Kidney (tissue), 14 donors: ENCODE data around the gene PIP5K1B. TPM values are rescaled to one million over a fixed set of nuclear protein-coding genes. Genes with fewer than 3 reads are reported as not detected.

Experiments used
- DNase-seq, 5 donors: peaks; one replicate each; pipeline ENCODE4 v3.0.0-alpha.2; 2013 to 2020
- FAIRE-seq: peaks from 2 replicates; lab custom pipeline; 2012; peaks lifted over from hg19 to GRCh38; lab: Jason Lieb, UNC
- H3K27ac ChIP-seq, 2 donors: one replicate each; pipeline ENCODE4 v1.7.0; 2013; ENCODE audit warnings: low read depth in 2 of 2, low read length in 2 of 2, inconsistent platforms in 1 of 2
- H3K27me3 ChIP-seq: one replicate; pipeline ENCODE4 v1.7.1; 2013; ENCODE audit warnings: low read length, inconsistent platforms; ENCODE audit not compliant: control insufficient read depth, insufficient read depth
- H3K36me3 ChIP-seq, 3 donors: one replicate each; pipeline versions ENCODE4 v1.7.0 to v1.7.1; 2013; ENCODE audit warnings: low read length in 3 of 3, control low read depth in 1 of 3, inconsistent platforms in 1 of 3; ENCODE audit not compliant: insufficient read depth in 3 of 3, control insufficient read depth in 2 of 3
- H3K4me1 ChIP-seq, 3 donors: one replicate each; pipeline versions ENCODE4 v1.7.0 to v1.7.1; 2013; ENCODE audit warnings: low read length in 3 of 3, inconsistent platforms in 1 of 3, low read depth in 1 of 3; ENCODE audit not compliant: control insufficient read depth in 2 of 3, insufficient read depth in 2 of 3
- H3K4me3 ChIP-seq, 3 donors: one replicate each; pipeline versions ENCODE4 v1.7.0 to v1.8.1; 2013; ENCODE audit warnings: low read length in 3 of 3, control low read depth in 1 of 3, inconsistent platforms in 1 of 3
- H3K9ac ChIP-seq, 3 donors: one replicate each; pipeline versions ENCODE4 v1.7.0 to v1.7.1; 2013; ENCODE audit warnings: low read length in 3 of 3, control low read depth in 1 of 3, inconsistent platforms in 1 of 3
- H3K9me3 ChIP-seq, 3 donors: one replicate each; pipeline versions ENCODE4 v1.7.0 to v1.7.1; 2013; ENCODE audit warnings: low read length in 3 of 3, control low read depth in 1 of 3, inconsistent platforms in 1 of 3; ENCODE audit not compliant: control insufficient read depth in 2 of 3, insufficient read depth in 1 of 3
- intact Hi-C: fragments of 100-400 bp; cut with DNase I; formaldehyde crosslinking; loops from one replicate; pipeline ENCODE4 v1.11.1; 2022
- polyA plus RNA-seq: library from polyadenylated mRNA; stranded (reverse); fragments of 350-450 nt; fragmentation: Illumina TruSeq; extraction: RNeasy Lipid Tissue Mini Kit (QIAGEN cat#74804); gene quantifications from one replicate; pipeline ENCODE4 v1.2.3, GENCODE V29; 2014; ENCODE audit warnings: low read depth, low replicate concordance; ENCODE audit not compliant: insufficient read depth
- total RNA-seq: library from RNA; stranded (reverse); fragmentation: NEBNext Ultra II Directional; extraction: Animal tissue kit (Norgen Biotek cat#: 25700); gene quantifications from one replicate; pipeline ENCODE4 v1.2.1, GENCODE V29; 2021
- TF ChIP-seq, protein P1 (sequence below): IDR thresholded peaks from 3 replicates; pipeline ENCODE4 v1.5.1; 2012; ENCODE audit warnings: mild to moderate bottlenecking, moderate library complexity, borderline replicate concordance; ENCODE audit not compliant: insufficient read depth; ENCODE audit errors: extremely low read depth
- donor health status: control.
- donor health status: control.
- donor health status: control.
- donor health status: control.
- donor health status: control.
- donor health status: DM: yes; HTN: yes; CAD: no.
- donor health status: Normal renal cell carcinoma (clear cell type).

The PIP5K1B gene
- total and polyA plus RNA-seq, 2 donors from 2014 or later = 9.4 to 10.1 TPM

DNA sequence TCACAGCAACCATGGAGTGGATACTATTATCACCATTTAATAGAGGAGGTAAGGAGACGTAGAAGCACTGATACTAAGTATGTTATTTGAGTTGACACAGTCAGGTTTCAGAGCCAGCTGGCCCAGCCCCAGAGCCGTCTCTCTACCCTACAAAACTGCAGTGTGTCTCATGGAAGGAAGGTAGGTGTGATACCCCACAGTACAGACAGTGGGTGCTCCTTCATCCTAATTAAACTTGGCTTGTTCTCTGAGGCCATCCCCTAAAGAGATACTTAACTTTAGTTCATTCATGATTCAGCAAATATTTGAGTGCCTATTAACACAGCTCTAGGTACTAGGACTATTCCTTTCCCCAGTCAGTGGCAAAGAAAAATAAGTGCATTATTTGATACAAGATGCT, 22.6 kb downstream of the PIP5K1B start:
- H3K9ac ChIP-seq = no peak overlapping the region
- H3K27ac ChIP-seq = no peak overlapping the region
- peaks cover 0 to 5% (median 0%) of the 10 kb centered on the region in 3 donors for H3K9me3 ChIP-seq
- no peaks in the 10 kb centered on the region for H3K4me1 ChIP-seq
- TF ChIP-seq, protein P1, sequence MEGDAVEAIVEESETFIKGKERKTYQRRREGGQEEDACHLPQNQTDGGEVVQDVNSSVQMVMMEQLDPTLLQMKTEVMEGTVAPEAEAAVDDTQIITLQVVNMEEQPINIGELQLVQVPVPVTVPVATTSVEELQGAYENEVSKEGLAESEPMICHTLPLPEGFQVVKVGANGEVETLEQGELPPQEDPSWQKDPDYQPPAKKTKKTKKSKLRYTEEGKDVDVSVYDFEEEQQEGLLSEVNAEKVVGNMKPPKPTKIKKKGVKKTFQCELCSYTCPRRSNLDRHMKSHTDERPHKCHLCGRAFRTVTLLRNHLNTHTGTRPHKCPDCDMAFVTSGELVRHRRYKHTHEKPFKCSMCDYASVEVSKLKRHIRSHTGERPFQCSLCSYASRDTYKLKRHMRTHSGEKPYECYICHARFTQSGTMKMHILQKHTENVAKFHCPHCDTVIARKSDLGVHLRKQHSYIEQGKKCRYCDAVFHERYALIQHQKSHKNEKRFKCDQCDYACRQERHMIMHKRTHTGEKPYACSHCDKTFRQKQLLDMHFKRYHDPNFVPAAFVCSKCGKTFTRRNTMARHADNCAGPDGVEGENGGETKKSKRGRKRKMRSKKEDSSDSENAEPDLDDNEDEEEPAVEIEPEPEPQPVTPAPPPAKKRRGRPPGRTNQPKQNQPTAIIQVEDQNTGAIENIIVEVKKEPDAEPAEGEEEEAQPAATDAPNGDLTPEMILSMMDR = no peak
- no peaks in the 10 kb centered on the region for H3K27me3 ChIP-seq
- intact Hi-C loops = no loop called here
- no peak overlapping the region for H3K4me3 ChIP-seq
- no peaks in the 10 kb centered on the region for H3K36me3 ChIP-seq
- FAIRE-seq = no peak
- no peak for DNase-seq

DNA sequence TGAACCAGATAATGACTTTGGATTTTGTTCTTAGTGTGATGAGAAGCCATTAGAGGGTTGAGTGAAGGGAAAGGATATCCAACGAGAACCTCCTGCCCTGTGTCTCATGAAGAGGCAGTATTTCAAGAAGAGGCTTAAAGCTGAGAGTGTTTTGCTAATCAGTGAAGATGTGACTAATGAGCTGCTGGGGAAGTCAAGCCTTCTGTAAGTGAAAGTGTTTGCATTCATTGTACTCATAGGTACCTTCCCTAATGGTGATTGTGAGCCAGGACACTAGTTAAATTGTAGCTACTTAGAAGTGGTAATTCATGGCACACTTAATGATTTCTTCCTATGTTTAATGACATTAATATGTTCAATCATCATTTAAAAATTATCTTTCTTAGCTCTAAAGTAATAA, 23.7 kb downstream of the PIP5K1B start:
- no peak for FAIRE-seq
- Histone ChIP-seq H3K9ac (no peak overlapping the region), H3K4me1 (no peaks in the 10 kb centered on the region), H3K9me3 (peaks cover 0 to 5% (median 0%) of the 10 kb centered on the region in 3 donors), H3K4me3 (no peak overlapping the region), H3K27ac (no peak overlapping the region), H3K36me3 (no peaks in the 10 kb centered on the region), H3K27me3 (no peaks in the 10 kb centered on the region)
- intact Hi-C loops = no loop called here
- TF ChIP-seq, protein P1 = no peak
- no peak for DNase-seq

DNA sequence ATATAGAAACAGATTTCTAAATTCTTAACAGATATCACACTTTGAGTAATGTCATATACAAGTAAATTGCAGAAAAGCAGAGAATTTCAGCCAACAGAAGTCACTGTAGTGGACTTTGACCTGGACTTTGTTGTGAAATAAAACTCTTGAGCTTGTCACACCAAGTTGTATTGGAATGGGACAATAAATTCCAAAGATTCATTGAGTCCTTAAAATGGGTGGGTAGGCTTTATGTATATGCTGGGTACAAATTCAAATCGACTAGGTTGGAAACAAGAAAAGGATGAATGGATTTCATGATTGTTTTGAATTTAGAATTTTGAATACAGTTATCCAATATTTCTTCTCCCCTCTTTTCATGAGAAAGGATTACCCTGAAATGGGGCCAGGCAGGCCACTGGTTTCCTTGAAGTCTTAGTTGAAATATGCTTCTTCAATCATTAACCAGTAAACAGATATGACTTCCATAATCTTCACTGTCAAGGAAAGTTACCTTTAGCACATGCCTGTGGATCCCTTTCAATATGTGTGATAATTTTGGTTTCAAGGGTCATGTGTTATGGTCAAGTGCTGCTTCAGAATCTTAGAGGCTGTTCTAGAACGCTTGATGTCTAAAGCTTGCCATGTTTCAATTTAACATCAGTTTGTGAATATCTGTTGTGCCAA, 25.7 kb downstream of the PIP5K1B start:
- H3K9me3 ChIP-seq = peaks cover 0 to 5% (median 0%) of the 10 kb centered on the region in 3 donors
- H3K4me3 ChIP-seq = no peak overlapping the region
- FAIRE-seq (no peak), DNase-seq (no peak)
- H3K27me3 ChIP-seq = no peaks in the 10 kb centered on the region
- H3K4me1 ChIP-seq = no peaks in the 10 kb centered on the region
- H3K36me3 ChIP-seq = no peaks in the 10 kb centered on the region
- H3K9ac ChIP-seq = no peak overlapping the region
- intact Hi-C loops = no loop called here
- TF ChIP-seq, protein P1 = no peak
- H3K27ac ChIP-seq = no peak overlapping the region
